Measurements from ENCODE around the gene SMARCAD1.

Gene SMARCAD1, protein sequence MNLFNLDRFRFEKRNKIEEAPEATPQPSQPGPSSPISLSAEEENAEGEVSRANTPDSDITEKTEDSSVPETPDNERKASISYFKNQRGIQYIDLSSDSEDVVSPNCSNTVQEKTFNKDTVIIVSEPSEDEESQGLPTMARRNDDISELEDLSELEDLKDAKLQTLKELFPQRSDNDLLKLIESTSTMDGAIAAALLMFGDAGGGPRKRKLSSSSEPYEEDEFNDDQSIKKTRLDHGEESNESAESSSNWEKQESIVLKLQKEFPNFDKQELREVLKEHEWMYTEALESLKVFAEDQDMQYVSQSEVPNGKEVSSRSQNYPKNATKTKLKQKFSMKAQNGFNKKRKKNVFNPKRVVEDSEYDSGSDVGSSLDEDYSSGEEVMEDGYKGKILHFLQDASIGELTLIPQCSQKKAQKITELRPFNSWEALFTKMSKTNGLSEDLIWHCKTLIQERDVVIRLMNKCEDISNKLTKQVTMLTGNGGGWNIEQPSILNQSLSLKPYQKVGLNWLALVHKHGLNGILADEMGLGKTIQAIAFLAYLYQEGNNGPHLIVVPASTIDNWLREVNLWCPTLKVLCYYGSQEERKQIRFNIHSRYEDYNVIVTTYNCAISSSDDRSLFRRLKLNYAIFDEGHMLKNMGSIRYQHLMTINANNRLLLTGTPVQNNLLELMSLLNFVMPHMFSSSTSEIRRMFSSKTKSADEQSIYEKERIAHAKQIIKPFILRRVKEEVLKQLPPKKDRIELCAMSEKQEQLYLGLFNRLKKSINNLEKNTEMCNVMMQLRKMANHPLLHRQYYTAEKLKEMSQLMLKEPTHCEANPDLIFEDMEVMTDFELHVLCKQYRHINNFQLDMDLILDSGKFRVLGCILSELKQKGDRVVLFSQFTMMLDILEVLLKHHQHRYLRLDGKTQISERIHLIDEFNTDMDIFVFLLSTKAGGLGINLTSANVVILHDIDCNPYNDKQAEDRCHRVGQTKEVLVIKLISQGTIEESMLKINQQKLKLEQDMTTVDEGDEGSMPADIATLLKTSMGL

DNA sequence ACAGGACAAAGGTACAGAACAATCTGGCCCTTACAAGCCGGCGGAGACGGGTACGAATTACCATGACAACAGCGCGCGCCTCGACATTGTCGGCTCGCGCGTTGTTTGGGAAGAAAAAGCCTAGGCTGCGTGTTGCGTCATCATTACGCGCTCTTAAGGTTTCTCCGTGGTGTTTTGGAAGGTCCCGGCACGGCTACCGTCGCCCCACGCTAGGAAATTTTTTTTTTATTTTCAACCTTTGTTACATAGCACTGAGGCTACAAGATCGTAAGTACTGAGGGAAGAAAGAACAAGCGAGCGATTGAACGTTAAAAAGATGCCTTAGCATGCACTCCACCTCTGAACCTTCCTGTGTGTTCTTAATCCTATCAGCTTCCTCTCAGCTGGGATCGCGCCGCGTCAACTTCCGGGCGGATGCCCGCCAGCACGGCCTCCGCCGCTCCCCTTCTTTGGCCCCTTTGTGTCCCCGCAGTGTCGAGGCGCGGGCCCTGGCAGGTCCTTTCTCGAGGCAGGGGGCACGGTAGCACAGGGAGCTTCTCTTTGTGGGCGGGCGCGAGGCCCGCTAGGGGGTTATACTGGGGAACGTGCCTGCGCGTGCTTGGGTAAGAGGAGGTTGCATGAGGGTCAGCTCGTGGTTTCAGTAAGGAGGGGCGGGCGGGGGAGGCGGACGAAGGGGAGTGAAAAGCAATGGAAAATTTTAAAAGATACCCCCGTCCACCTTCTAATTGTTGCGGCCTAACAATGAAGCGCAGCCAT is at the start of gene SMARCAD1:
Gene SMARCAD1, plus strand, starts transcription at position 397 of the 756 bp plus-strand sequence. CDS start 530 bp downstream, outside the sequence.
- DNase-seq: peak; percentile 85 to 86

DNA sequence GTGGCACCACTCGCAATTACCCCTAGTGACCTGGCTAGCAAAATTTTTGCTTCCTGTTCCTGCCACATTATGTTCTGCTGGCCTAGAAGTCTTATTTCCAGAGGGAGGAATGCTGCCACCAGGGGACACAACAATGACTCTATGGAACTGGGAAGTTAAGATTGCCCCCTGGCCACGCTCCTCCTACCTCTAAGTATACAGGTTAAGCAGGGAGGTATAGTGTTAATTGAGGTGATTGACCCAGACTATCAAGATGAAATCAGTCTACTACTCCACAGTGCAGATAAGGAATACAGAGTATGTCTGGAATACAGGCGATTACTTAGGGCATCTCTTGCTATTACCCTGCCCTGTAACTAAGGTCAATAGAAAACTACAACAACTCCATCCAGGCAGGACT is 48.8 kb upstream of the SMARCAD1 start:
- DNase-seq: no peak

DNA sequence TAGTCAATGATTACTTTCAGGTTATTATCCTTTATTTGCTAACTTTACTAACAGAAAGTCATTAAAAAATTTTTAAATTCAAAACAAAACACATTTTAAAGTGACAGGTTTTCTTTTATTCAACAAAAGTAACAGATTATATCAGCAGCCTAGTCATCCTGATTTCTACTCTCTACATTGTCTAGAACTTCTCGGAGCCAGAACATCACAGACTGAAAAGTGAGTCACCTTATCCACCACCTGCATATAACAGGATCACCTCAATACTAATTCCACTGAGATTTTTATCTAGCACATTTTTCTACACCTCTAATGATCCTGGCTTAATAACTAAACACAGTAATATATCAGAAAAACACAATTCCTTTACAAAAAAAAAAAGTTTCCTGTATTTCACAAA is 47.9 kb upstream of the SMARCAD1 start:
- DNase-seq: no peak

DNA sequence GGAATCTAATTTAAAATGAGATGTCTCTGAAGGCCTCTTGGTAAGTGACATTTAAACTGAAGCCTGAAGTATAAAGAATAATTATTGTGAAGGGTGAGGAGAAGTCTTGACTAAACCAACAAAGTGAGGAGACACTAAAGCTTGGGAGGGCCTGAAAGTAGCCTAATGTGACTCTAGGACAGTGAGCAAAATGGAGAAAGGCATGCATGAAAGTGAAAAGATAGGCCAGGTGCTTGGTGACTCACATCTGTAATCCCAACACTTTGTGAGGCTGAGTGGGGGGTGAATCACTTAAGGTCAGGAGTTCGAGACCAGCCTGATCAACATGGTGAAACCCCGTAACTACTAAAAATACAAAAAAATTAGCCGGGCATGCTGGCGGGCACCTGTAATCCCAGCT is 46.9 kb upstream of the SMARCAD1 start:
- DNase-seq: no peak

DNA sequence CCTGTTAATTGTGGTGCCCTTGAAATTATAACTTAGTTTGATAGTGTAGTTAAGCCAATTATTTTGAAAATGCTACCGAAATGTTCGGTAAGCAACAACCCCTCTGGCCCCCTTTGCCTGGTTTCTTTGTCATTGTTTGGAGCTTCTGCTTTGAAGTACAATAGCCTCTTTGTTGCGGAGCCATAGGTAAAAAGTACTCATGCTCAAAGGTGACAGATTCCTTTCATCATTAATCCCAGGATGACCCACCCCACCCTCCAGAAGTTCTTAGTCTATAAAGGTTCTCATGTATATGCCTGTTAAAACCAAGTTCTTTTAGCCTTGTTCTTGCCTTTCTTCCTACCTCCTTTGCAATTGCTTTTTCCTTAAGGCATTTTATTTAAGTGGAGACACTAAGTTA is 42.4 kb upstream of the SMARCAD1 start:
- no peak for DNase-seq

DNA sequence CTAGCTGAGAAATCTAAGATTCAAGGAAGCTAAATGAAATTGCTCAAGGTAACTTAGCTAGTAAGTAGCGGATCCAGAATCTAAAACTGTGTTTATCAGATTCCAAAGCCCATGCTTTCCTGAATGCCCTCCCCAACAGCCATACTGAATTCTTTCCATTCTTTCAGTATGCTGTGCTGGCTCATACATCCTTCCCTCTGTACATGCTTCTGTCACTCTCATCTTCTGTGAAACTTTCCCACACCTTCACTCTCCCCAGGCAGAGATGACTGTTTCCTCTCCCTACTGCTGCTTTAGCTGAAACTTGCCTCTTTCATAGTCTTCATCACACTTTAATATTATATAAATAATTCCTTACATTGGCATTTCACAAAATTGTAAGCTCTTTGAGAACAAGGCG is 39.3 kb upstream of the SMARCAD1 start:
- no peak for DNase-seq

DNA sequence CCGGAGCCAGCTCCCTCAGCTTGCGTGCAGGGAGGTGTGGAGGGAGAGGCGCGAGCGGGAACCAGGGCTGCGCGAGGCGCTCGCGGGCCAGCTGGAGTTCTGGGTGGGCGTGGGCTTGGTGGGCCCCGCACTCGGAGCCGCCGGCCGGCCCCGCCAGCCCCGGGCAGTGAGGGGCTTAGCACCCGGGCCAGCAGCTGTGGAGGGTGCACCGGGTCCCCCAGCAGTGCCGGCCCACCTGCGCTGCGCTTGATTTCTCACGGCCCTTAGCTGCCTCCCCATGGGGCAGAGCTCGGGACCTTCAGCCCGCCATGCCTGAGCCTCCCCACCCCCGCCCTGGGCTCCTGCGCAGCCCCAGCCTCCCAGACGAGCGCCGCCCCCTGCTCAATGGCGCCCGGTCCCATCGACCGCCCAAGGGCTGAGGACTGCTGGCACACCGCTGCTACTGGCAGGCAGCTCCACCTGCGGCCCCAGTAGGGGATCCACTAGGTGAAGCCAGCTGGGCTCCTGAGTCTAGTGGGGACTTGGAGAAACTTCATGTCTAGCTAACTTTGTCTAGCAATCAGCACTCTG is 37.8 kb upstream of the SMARCAD1 start:
- no peak for DNase-seq

DNA sequence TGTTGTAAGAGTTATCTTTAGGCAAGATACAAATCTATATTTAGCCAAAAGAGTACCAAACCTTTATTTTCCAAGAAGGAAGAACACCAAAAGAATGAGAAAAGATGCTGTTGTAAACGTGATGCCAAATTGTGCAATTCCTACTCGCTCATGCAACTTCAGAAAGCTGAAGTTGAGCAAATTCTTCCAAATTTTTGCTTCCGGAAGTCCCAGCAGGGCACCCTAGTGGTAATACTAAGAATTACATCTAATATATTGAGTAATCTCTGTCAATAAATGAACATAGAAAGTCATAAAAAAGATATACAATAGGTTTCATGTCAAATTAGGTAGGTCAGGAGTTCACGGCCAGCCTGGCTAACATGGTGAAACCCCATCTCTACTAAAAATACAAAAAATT is 36.0 kb upstream of the SMARCAD1 start:
- no peak for DNase-seq

DNA sequence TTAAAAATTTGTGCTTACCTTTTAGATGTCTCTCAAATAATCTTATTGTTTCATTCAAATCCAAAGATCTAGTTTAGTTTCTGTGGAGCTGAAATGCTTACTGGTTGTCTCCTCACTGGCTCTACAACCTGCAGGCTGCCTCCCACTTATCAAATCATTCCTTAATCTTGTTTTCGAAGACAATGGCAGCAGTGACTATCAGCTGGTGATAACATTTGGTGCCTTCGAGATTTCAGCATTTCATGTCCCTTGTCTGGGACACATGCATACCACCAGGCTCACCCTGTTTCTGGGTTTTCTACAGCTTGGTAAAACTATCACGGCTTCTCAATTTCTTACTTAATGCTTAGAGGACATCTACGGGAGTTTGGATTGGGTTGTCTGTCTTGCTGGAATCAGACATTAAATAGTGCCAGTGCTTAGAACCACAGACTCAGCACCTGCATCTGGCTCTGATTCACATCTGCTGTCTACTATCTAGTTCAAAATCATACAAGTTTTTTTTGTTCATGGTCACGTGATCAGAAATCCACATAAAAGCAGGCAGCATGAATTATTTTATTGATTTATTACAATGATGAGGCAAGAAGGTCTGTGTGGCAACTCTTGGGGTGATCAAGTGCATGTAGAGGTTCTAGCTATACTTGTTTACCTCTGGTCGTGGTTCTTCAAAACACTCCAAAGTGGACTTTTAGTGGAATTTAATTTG is 32.0 kb upstream of the SMARCAD1 start:
- DNase-seq: no peak

DNA sequence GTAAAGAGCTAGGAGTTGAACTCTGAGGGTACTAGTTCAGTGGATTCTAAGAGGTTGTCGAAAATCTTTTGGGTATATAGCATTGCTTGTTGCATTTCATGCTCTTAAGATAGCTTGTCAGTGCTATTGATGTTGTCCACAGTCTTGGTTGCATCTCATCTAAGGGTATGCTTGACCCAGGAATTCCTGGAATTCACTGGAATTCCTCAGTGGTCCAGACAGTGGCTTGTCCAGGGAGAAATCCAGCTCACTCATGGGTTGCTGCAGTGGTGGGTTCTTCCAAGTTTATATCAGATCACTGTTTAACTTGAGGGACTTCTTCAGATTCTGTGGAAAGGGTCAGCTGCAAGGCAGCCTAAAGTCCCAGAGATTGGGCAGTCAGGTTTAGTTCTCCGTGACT is 29.8 kb upstream of the SMARCAD1 start:
- DNase-seq: no peak

DNA sequence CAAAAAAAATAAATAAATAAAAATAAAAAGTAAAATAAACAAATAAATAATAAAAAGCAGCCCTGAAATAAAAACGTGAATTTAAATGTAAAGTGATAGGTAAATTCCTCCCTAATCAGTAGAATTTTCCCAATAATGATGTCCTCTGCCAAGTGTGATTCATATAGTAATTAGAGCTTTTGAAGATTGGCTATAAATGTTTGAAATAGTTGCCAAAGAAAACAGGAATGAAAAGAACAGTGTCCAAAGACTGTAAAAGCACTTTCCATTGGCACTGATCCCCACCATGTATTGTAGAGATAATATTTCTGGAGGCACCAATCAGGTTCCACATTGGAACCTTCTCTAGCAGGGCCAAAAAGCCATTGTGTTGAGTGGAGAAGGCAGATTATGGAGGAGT is 25.9 kb upstream of the SMARCAD1 start:
- no peak for DNase-seq

DNA sequence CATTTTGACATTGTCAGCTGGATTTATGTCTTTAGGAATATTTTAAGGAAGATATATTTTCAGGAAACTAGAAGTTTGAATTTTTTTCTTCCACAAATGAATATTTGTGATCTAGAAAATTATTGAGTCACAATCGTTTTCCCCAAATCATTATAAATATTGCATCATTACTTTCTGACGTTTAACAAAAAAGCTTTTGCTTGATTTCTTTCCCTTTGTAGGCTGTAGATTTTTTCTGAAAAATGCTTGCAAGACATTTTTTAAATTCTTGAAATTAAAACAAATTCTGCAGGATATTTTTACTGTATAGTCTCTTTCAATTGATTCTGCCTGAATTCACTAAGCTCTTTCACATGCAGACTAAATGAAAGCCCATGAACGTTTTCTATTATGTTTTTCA is 4.9 kb upstream of the SMARCAD1 start:
- DNase-seq: no peak

DNA sequence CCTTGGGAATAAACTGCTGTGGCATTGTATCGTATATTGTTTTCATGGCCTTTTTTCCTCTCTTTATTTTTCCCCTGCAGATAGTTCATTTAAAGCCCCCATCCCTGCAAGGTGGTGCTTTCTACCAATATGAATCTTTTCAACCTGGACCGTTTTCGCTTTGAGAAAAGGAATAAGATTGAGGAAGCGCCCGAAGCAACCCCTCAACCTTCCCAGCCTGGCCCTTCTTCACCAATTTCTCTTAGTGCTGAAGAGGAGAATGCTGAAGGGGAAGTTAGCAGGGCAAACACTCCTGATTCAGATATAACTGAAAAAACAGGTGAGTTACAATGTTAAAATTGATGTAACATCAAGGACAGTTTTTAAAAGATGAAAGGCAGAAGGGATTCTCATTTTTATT is 601 bp downstream of the SMARCAD1 start:
- no peak for DNase-seq

DNA sequence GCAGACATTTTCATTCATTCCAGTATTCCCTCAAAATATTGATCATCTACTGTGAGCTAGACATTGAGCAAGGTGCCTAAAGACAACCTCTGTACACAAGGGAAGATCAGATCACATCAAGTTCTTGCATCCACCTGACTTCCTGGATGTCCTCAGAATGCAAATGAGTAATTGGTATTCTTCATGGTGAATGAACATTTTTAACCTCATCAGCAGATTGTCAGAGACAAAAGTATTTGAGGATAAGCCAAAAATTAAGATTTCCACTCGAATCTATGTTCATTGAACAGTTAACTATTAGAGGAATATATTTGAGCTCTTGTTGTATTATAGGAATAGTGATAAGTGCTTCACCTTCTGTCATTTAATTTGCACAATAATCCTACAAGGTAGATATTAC is 1.3 kb downstream of the SMARCAD1 start:
- no peak for DNase-seq

DNA sequence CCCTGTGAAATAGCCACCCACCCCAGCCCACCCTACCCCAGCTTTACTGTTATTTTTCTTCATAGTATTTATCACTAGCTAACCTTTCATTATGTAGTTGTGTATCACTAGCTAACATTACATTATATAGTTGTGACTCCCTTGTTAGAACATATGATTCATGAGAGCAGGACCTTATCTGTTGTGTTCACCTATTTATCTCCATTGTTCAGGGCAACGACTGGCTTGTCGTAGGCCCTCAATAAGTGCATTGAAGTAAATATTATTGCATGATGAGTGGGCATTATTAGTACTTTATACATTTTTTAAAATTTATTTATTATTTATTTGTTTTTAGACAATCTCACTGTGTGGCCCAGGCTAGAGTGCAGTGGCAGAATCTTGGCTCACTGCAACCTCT is 4.2 kb downstream of the SMARCAD1 start:
- DNase-seq: no peak

DNA sequence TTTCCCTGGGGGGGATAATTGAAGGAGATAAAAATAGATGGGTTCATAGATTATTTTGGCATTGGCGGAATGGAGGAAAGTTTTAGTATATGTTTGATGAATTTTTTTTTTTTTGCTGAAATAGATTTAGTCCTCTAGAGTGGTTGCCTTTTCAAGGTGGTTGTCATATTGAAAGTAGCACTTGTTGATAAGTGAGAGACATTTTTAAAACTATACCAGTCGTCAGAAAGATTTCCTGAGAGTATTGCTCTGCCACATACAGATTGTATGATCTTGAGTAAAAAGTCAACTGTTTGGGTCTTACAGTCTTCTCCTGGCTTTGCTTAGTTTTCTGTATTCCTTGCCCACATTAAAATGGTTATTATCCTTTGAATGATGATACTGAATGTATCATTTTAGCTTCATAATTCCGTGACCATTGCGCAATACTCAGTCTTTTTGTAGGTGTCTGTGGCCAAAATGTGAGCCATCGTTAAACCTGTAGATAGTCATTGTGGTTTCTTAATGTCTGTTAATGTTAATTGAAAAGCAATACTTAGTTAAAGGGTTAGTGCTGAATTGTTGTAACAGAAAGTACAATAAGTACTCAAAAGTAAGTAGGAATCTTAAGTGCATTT is 7.1 kb downstream of the SMARCAD1 start:
- DNase-seq: no peak

DNA sequence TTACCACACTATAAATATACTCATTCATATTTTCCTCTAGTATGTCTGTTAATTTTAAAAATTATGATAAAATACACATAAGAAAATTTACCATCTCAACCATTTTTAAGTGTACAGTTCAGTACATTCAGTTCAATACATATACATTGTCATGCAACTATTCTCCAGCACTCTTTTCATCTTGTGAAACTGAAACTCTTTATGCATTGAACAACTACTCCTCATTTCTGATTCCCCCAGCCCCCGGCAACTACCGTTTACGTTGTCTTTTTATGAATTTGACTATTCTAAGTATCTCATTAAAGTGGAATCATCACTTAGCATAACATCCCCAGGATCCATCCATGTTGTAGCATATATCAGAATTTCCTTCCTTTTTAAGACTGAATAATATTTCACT is 8.7 kb downstream of the SMARCAD1 start:
- no peak for DNase-seq

DNA sequence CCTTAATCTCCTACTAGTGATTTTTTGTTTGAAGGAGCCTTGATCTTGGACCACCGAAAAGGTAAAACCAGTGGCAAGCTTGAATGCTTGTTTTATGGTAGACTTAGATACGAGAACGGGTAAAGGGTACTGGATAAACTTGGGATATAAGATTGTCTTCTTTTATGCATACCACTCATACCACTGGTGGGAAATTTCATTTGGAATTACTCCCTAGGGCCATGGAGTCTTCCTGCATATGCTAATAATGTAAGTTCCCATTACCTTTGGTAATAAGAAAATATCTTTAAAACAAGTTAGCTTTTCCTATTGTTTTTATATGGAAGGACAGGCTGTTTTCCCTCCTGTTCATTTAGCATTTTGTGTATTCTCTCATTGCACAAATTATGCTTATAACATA is 11.7 kb downstream of the SMARCAD1 start:
- no peak for DNase-seq

DNA sequence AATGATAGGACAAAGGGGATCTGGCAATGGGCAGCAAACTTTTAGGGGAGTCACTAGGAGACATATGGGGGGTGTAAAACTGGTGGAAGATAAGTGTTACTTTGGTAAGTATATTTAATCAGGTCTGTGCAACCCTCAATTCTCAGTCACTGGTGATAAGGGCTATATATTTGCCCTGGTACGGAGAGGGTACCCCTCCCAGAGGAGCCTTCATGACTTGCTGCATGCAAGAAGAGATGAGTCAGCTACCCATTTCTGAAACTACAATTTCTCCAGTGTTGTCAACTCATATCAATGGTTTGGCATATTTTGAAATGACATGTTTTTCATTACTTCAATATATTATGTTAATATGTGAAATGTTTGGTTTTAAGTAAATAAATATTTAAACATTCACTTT is 14.3 kb downstream of the SMARCAD1 start:
- DNase-seq: no peak

DNA sequence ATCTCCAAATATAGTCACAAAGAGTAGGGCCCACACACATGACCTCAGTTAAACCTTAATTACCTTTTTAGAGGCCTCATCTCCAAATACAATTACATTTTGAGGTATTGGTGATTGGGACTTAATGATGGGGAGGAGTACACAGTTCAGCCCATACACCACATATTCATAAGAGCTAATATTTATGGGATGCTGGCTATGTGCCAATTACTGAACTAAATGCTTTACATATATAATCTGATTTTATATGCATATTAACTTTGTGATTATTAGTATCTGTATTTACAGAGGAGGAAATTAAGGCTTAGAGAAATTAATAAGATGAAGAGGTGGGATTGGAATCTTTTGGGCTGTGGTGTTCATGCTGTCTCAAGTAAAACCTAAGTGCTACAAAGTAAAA is 17.8 kb downstream of the SMARCAD1 start:
- no peak for DNase-seq

DNA sequence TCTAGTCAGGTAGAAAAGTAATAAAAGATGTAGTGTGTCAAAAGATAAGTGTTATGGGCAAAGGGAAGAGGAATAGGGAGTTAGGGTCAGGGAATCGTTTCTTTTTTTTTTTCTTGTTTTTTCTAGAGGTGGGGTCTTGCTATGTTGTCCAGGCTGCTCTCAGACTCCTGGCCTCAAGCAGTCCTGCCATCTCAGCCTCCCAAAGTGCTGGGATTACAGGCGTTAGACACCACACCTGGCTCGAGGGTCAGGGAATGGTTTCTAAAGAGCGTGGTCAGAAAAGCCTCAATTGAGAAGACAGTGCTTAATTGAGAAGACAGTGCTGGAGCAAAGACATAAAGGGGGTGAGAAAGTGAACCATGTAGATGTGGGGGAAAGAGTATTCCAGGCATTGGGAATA is 19.1 kb downstream of the SMARCAD1 start:
- no peak for DNase-seq

Measured in activated CD4-positive, alpha-beta T cell treated with anti-CD3 and anti-CD28 coated beads, Interleukin-2, amount 50 U/mL, for 4 hours (primary cell).